ACC112 (cell line): Measurements from ENCODE around the gene FAM163A.
"Not testable (repeated sequence)": the region's sequence is repeated elsewhere in the genome, so short reads cannot be mapped to it uniquely, and the experiment has no call there.

Experiments
- H2AFZ ChIP-seq: fragments of 200-600 bp; sonication (generic); one replicate; pipeline ENCODE4 v1.6.0; 2017; ENCODE audit warnings: antibody characterized with exemption, low read length; ENCODE audit not compliant: unreplicated experiment
- H3K27ac ChIP-seq: fragments of 200-600 bp; sonication (generic); 2 replicates; pipeline ENCODE4 v1.5.1; 2014; ENCODE audit warnings: low read depth, mild to moderate bottlenecking, antibody characterized with exemption, low read length, moderate library complexity
- H3K27me3 ChIP-seq: fragments of 200-600 bp; sonication (generic); 2 replicates; pipeline ENCODE4 v1.6.1; 2014; ENCODE audit warnings: mild to moderate bottlenecking, antibody characterized with exemption, low read length, moderate library complexity, mixed read lengths; ENCODE audit not compliant: insufficient read depth
- H3K36me3 ChIP-seq: fragments of 200-600 bp; sonication (generic); 2 replicates; pipeline ENCODE4 v1.6.1; 2016; ENCODE audit warnings: mild to moderate bottlenecking, antibody characterized with exemption, low read length, moderate library complexity, mixed read lengths; ENCODE audit not compliant: insufficient read depth
- H3K4me1 ChIP-seq: fragments of 200-600 bp; sonication (generic); one replicate; pipeline ENCODE4 v1.6.1; 2016; ENCODE audit warnings: low read length, mixed read lengths; ENCODE audit not compliant: insufficient read depth, unreplicated experiment, control insufficient read depth
- H3K4me3 ChIP-seq: fragments of 200-600 bp; sonication (generic); 2 replicates; pipeline ENCODE4 v1.5.1; 2014; ENCODE audit warnings: mild to moderate bottlenecking, low read depth, low read length
- H3K79me2 ChIP-seq: fragments of 200-600 bp; sonication (generic); one replicate; pipeline ENCODE4 v1.6.0; 2016; ENCODE audit warnings: low read length; ENCODE audit not compliant: control insufficient read depth, unreplicated experiment, insufficient read depth

FAM163A gene

DNA sequence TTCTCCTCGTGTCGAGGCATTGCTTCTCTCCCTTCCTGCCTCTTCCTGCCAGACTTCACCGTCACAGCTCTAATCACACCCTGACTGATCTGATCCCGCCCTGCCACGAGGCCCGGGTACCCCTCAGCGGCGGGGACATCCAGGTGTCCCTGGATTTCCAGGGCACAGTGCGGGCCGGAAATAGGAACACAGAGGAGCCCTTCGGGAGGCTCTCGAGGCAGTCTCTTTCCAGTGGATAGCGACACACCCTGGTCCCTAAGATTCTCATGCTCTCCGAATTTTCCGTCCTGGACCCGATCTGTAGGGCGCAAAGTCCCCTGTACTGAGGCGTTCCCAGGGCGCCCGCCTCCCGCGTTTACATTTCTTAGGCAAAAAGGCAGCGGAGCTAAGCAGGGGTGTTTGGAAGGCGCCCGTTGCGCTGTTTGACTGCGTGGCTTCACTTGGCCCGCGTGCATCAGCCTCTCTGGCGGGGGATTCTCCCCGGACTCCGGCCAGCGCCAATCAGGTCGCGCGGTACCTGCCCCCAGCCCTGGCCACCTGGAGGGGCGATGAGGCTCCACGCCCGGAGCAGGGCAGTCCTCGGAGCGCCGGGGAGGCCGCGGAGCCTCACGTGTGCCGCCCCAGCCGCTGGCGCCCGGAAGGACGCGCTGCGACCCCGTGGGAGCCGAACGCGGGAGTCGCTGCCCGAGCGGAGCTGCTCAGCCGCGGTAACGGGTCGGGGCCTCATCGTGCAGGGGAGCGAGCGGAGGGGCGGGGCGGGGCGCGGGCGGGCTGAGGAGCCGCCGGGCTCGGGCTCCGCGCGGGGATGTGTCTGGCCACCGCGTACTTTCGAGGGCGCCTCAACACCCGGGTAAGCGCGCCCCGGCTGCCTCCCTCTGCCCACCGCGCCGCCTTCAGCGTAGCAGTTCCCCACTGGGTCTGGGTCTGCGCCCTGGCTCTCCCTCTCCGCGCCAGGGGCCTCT lies at the start of gene FAM163A:
Gene FAM163A, plus strand, starts transcription at position 575 of the 962 bp plus-strand sequence. CDS start 69,807 bp downstream, outside the sequence.
- Histone ChIP-seq H3K27me3 (peaks cover 88% of the 10 kb centered on the region), H3K79me2 (no peaks in the 10 kb centered on the region), H3K4me1 (no peaks in the 10 kb centered on the region), H2AFZ (no peak within 1 kb of the TSS), H3K36me3 (no peaks in the 10 kb centered on the region), H3K27ac (no peak within 1 kb of the TSS), H3K4me3 (no peak within 1 kb of the TSS)

DNA sequence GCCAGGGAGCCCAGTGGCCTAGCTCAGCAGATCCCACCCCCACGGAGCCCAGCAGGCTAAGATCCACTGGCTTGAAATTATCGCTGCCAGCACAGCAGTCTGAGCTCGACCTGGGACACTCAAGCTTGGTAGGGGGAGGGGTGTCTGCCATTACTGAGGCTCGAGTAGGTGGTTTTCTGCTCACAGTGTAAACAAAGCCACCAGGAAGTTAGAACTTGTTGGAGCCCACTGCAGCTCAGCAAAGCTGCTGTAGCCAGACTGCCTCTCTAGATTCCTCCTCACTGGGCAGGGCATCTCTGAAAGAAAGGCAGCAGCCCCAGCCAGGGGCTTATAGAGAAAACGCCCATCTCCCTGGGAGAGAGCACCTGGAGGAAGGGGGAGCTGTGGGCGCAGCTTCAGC lies 48.6 kb upstream of the FAM163A start:
- not testable (repeated sequence) for H2AFZ ChIP-seq

DNA sequence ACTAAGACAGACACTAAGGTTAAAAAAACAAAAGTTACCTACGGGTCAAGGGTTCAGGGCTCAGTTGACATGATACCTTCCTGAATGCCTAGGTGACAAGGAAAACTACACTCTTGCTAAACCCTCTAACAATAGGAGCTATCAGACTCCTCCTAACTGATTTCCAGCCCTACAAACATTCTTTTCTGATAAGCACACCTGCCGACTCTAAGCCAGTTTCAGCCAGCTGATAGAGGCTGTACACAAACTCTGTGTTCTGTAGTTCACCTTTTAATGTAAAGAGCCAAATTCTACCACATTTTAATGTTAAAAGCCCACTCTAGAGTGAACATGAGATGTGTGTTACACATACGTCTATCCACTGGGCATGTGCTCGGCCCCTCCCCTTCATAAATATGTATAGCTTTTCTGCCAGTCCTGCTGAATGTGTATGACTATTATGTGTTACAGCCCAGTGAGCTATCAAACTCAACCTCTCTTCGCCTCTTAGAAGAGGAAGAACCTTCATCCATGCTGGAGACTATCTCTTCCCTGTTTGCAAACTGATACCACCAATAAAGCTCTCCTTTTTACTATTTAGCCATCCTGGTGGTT lies 40.0 kb upstream of the FAM163A start:
- Histone ChIP-seq H3K27ac (no peak overlapping the region), H2AFZ (no peak overlapping the region)

More for the DNA sequence above, 48.6 kb upstream of the FAM163A start:
- not testable (repeated sequence) for H3K27ac ChIP-seq, H3K79me2 ChIP-seq, H3K4me1 ChIP-seq, H3K36me3 ChIP-seq, H3K4me3 ChIP-seq
- peaks cover 27% of the 10 kb centered on the region for H3K27me3 ChIP-seq

DNA sequence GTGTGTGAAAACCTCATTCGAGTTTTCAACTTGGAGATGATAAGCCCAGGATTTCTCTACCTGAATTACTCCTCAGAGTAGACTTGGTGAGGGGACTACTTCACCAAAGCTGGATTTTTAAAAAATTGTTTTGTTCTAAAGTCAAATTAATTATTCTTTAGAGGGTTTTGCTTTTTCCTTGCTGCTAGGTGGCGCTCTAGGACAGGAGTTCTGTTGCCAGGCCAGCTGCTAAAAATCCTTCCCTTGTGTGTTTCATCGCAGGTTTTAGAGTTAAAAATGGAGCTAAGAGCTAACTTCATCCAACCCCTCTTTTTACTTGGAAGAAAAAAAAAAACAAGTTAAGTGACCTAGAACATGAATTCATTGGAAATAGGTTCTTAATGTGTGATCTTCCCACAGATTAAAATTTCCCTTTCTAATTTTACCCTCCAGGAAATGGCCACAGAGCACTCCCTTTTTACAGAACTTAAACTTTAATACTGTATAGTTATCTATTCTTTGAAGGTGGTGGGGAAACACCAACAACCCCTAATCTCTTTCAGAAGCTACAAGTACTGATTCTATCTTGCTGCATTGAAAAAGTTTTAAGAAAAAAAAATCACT lies 36.7 kb upstream of the FAM163A start:
- Histone ChIP-seq H3K27me3 (peaks cover 42% of the 10 kb centered on the region), H3K36me3 (no peaks in the 10 kb centered on the region), H3K4me1 (no peaks in the 10 kb centered on the region), H2AFZ (no peak overlapping the region), H3K4me3 (no peak overlapping the region), H3K27ac (no peak overlapping the region), H3K79me2 (no peaks in the 10 kb centered on the region)

More for the DNA sequence above, 40.0 kb upstream of the FAM163A start:
- H3K4me1 ChIP-seq = no peaks in the 10 kb centered on the region
- H3K27me3 ChIP-seq = peaks cover 36% of the 10 kb centered on the region
- no peak overlapping the region for H3K4me3 ChIP-seq
- no peaks in the 10 kb centered on the region for H3K79me2 ChIP-seq
- no peaks in the 10 kb centered on the region for H3K36me3 ChIP-seq

DNA sequence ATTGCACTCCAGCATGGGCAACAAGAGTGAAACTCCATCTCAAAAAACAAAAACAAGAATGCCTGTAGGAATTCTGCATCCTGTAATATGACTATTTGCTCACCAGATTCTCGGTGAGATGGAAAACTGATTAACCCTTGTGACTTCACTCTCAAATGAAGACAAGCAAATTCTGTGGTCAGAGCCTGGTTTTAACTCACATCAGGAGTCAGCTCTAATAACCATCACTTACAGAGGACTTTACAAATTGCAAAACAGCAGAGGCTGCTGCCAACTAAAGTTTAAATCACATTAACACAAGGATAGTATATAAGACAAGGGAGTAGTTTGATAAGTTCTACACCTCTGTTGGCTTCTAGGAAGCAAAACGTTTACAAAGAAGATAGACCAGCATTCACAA lies 35.7 kb upstream of the FAM163A start:
- Histone ChIP-seq H3K27me3 (peaks cover 40% of the 10 kb centered on the region), H3K4me1 (no peaks in the 10 kb centered on the region), H3K4me3 (no peak overlapping the region), H3K79me2 (no peaks in the 10 kb centered on the region), H2AFZ (no peak overlapping the region), H3K36me3 (no peaks in the 10 kb centered on the region), H3K27ac (no peak overlapping the region)

DNA sequence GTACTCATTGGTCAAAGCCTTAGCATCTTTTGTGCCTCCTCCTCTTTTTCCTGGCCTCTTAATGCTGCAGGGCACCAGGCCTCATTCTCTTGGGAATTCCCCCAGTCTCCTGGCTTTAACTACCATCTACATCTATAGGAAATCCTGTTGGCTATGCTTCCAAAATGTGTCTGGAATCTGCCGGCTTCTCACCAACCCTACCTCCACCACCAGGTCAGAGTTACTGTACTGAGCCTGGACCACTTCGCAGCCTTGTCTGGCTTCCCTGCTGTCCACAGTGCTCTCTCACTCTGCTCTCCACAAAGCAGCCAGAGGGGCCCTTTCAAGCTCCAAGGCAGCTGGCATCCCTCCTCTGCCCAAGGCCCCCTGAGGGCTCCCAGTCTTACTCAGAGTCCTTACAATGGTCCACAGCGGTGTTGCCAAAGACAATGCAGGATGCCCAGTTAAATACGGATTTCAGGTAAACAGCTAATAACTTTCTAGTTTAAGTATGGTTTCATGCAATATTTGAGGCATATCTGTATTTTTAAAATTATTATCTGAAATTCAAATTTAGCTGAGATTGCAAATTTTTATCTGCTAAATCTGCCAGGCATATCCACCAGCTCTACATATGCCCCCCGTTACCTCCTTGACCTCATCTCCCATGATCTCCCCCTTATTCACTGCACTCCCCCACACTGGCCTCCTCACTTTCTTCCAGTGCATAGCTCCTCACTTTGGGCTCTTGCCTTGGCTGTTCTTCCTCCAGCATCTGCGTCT lies 34.5 kb upstream of the FAM163A start:
- Histone ChIP-seq H3K79me2 (no peaks in the 10 kb centered on the region), H3K4me1 (no peaks in the 10 kb centered on the region), H3K4me3 (no peak overlapping the region), H3K27me3 (peaks cover 33% of the 10 kb centered on the region), H2AFZ (no peak overlapping the region), H3K36me3 (no peaks in the 10 kb centered on the region), H3K27ac (no peak overlapping the region)

DNA sequence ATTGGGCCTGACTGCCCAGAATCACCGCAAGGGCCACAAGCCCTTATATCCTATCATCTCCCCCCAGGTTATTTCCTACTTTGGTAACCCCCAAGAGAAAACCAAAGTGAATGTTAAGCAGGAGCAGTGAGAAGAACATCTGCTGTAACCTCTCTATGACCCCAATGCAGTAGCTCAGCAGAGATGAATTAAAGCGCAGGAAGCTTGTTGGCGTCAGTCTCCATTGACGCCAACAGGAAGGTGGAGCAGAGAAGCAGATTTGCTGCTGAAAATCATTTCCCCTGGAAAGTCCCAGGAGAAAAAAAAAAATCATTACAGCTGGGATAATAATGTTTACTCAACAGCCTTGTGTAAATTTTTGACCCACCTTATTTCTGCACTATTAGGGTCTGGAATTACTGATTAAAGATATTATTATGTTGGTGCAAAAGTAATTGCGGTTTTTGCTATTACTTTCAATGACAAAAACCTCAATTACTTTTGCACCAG lies 33.2 kb upstream of the FAM163A start:
- H3K4me3 ChIP-seq = no peak overlapping the region
- no peak overlapping the region for H2AFZ ChIP-seq
- H3K27ac ChIP-seq = no peak overlapping the region
- H3K27me3 ChIP-seq = peaks cover 20% of the 10 kb centered on the region
- no peaks in the 10 kb centered on the region for H3K36me3 ChIP-seq
- H3K4me1 ChIP-seq = no peaks in the 10 kb centered on the region
- no peaks in the 10 kb centered on the region for H3K79me2 ChIP-seq

DNA sequence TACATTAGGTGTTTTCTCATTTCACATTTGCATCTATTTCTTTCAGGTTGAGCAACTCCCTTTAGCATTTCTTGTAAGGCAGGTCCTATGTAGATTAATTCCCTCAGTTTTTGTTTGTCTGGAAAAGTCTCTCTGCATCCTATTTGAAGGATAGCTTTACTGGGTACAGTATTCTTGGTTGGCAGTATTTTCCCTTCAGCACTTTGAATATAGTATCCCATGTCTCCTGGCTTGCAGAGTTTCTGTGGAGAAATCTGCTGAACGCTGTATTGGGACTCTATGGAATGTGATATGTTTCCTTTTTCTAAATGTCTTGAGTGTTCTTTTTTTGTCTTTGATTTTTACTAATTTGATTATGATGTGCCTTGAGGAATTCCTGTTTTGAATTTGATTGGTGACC lies 28.9 kb upstream of the FAM163A start:
- H2AFZ ChIP-seq = no peak overlapping the region
- H3K36me3 ChIP-seq = no peaks in the 10 kb centered on the region
- no peaks in the 10 kb centered on the region for H3K4me1 ChIP-seq
- H3K4me3 ChIP-seq = no peak overlapping the region
- H3K27me3 ChIP-seq = peaks cover 12% of the 10 kb centered on the region
- no peak overlapping the region for H3K27ac ChIP-seq
- no peaks in the 10 kb centered on the region for H3K79me2 ChIP-seq

DNA sequence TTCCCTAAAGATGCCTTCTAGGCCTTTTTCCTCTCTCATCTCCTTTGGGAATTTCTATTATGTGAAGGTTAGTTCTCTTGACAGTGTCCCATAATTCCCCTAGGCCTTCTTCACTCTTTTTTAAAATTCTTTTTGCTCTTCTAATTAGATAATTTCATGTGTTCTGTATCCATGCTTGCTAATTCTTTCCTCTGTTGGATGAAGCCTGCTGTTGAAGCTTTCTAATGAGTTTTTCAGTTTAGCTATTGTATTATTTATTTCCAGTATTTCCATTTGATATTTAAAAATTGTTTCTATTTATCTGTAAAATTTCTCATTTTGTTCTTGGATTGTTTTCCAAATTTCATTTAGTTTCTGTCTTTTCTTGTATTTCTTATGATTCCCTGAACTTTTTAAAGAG lies 28.5 kb upstream of the FAM163A start:
- Histone ChIP-seq H3K36me3 (no peaks in the 10 kb centered on the region), H3K4me3 (no peak overlapping the region), H3K27me3 (peaks cover 8% of the 10 kb centered on the region), H3K4me1 (no peaks in the 10 kb centered on the region), H3K79me2 (no peaks in the 10 kb centered on the region), H3K27ac (no peak overlapping the region), H2AFZ (no peak overlapping the region)

DNA sequence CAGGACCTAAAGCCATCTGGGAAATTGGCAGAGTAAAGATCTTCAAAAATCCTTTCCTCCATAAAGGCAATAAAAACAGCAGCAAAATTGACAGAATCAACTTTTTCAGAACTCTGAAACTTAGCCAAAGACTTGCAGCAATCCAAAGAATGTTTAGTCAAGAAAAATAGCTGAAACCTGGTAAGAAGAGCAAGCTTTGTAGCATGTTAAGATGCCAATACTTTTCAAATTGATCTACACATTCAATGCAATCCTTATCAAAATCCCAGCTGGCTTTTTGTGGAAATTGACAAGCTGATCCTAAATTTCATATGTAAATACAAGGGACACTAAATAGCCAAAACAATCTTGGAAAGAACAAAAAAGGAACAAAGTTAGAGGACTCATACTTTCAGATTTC lies 23.8 kb upstream of the FAM163A start:
- H3K27ac ChIP-seq = no peak overlapping the region
- no peak overlapping the region for H2AFZ ChIP-seq
- peaks cover 7% of the 10 kb centered on the region for H3K27me3 ChIP-seq
- no peaks in the 10 kb centered on the region for H3K79me2 ChIP-seq
- no peaks in the 10 kb centered on the region for H3K4me1 ChIP-seq
- no peaks in the 10 kb centered on the region for H3K36me3 ChIP-seq
- H3K4me3 ChIP-seq = no peak overlapping the region
